Measurements from ENCODE around the gene EXOC7.
"Not testable (repeated sequence)": the region's sequence is repeated elsewhere in the genome, so short reads cannot be mapped to it uniquely, and the experiment has no call there.

The EXOC7 gene

DNA sequence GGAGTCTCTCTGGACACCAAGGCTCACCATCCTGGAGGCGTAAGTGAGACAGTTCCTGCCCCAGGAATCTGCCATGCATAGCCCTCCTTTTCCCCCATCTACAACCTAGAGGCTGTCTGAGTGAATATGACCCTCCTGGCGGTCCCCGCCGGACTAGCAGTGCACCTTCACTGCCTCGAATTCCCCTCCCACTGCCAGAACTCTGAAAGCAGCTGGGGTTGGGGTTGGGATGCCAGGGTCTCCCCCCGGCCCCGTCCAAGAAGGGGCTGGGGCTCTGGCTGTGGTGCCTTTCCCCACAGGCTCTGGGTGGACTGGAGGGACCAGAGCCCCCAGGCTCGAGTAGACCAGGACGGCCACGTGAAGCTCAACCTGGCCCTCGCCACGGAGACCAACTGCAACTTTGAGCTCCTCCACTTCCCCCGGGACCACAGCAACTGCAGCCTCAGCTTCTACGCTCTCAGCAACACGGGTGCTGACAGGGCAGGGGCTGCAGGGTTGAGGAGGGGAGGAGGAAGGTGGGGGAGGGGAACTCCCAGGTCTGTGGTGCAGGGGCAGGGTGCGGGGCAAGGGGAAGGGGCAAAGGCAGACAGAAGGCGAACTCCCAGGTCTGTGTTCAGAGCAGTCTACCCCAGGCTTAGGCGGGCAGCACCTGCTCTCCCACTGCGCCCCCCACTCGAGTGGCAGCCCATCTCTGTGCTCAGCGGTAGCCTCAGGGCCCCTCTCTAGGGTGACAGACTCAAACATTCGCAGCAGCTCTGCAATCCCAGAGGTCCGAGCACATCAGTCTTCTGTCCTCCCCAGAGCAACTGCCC lies 23.4 kb downstream of the EXOC7 start:
- DNase-seq (ENCODE audit: low read depth in 2 of 2) = peak in 1 of 2 donors; percentile 20
- TF ChIP-seq, protein P1, sequence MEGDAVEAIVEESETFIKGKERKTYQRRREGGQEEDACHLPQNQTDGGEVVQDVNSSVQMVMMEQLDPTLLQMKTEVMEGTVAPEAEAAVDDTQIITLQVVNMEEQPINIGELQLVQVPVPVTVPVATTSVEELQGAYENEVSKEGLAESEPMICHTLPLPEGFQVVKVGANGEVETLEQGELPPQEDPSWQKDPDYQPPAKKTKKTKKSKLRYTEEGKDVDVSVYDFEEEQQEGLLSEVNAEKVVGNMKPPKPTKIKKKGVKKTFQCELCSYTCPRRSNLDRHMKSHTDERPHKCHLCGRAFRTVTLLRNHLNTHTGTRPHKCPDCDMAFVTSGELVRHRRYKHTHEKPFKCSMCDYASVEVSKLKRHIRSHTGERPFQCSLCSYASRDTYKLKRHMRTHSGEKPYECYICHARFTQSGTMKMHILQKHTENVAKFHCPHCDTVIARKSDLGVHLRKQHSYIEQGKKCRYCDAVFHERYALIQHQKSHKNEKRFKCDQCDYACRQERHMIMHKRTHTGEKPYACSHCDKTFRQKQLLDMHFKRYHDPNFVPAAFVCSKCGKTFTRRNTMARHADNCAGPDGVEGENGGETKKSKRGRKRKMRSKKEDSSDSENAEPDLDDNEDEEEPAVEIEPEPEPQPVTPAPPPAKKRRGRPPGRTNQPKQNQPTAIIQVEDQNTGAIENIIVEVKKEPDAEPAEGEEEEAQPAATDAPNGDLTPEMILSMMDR (IDR thresholded peaks at IDR 0.05; ENCODE audit: low read depth, low read length) = peak; percentile 21
- H3K4me3 ChIP-seq (replicated peaks in 1 of 2; ENCODE audit: low read depth in 2 of 2, low read length in 2 of 2) = no peak overlapping the region

DNA sequence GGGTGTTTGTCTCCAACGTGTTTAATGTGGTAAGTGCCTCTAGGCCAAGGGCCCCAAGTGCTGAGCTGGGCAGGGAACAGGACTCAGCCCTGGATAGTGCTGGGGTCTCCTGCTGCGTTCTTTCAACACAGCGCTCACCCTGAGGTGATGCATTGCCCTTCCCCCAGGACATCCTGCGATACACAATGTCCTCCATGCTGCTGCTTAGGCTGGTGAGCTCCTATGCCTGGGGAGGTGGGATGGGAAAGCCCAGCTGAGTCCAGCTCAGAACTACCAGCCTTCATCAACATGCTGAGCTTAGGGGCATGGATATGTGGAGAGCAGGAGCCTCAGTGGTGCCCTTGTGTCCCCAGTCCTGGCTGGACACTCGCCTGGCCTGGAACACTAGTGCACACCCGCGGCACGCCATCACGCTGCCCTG lies 24.0 kb downstream of the EXOC7 start:
- TF ChIP-seq, protein P1 (IDR thresholded peaks at IDR 0.05; ENCODE audit: low read depth, low read length) = no peak
- no peak for DNase-seq (ENCODE audit: low read depth in 2 of 2)
- no peak overlapping the region for H3K4me3 ChIP-seq (replicated peaks in 1 of 2; ENCODE audit: low read depth in 2 of 2, low read length in 2 of 2)

DNA sequence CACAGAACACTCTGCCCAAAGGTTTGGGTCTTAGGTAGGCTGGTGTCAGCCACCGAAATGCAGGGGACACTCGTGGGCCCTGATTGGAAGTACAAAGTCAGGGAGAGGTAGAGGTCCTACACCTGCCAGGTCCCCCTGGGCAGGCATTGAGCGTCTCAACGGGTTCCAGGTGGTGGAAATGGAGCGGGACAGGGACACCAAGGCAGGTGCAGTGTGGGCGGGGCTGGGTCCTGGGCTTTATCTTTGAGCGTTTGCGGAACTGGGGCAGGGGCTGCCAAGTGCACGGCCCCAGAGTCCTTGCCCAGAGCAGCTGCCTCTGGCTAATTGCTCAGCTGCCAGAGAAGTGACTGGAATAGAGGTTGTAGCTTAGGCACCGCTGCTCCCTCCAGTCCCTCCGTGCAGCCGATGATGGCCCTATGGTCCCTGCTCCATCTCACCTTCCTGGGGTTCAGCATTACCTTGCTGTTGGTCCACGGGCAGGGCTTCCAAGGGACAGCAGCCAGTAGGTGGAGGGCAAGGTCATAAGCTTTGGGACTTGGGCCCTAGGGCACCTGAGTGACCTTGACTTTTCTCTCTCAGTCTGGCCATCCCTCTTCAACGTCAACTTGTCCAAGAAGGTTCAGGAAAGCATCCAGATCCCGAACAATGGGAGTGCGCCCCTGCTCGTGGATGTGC lies 24.6 kb downstream of the EXOC7 start, which contains the start of gene ZACN:
ZACN (plus strand) TSS at position 323 of the 675 bp plus-strand sequence; CDS start at position 406, 83 bp downstream.
- H3K4me3 ChIP-seq (replicated peaks in 1 of 2; ENCODE audit: low read depth in 2 of 2, low read length in 2 of 2) = no peak within 1 kb of the TSS
- no peak for DNase-seq (ENCODE audit: low read depth in 2 of 2)
- TF ChIP-seq, protein P1 (IDR thresholded peaks at IDR 0.05; ENCODE audit: low read depth, low read length) = no peak

GRCh38 chr17:76078370-76078769 lies 25.2 kb downstream of the EXOC7 start:
- H3K4me3 ChIP-seq (replicated peaks in 1 of 2; ENCODE audit: low read depth in 2 of 2, low read length in 2 of 2); DNase-seq (ENCODE audit: low read depth in 2 of 2): not testable (repeated sequence)

DNA sequence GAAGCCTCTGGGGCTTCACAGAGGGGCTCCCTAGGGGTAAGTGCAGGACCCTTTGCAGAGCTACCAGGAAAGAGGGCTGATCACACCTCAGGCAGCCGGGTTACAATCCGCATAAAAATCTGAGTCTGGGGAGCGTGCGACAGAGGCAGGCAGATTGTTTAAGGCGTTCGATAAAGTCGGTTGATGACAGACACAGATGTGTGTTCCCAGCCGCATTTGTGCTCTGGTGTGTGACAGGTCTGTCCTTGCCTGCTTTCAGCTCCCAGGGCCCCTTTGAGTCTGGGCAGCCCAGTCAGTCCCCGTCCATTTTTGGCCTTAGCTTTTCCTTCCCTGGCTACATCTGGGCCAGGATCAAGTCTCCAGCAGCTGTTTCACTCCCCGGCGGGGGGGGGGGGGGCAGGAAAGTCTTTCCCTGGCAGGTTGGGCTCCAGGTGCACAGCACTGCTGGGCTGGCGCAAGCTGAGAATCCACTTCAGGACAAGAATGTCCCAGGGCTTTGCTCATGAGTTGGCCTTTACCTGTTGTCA lies 25.9 kb downstream of the EXOC7 start:
- no peak for DNase-seq (ENCODE audit: low read depth in 2 of 2)
- H3K4me3 ChIP-seq (replicated peaks in 1 of 2; ENCODE audit: low read depth in 2 of 2, low read length in 2 of 2) = no peak overlapping the region
- TF ChIP-seq, protein P1 (IDR thresholded peaks at IDR 0.05; ENCODE audit: low read depth, low read length) = no peak

DNA sequence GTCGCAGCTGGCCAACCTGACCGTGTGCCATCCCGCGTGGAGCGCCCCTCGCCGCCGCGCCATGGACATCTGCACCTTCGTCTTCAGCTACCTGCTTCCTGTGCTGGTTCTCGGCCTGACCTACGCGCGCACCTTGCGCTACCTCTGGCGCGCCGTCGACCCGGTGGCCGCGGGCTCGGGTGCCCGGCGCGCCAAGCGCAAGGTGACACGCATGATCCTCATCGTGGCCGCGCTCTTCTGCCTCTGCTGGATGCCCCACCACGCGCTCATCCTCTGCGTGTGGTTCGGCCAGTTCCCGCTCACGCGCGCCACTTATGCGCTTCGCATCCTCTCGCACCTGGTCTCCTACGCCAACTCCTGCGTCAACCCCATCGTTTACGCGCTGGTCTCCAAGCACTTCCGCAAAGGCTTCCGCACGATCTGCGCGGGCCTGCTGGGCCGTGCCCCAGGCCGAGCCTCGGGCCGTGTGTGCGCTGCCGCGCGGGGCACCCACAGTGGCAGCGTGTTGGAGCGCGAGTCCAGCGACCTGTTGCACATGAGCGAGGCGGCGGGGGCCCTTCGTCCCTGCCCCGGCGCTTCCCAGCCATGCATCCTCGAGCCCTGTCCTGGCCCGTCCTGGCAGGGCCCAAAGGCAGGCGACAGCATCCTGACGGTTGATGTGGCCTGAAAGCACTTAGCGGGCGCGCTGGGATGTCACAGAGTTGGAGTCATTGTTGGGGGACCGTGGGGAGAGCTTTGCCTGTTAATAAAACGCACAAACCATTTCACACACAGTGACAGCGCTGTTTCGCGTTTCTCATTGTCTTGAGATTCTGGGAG lies 26.6 kb downstream of the EXOC7 start:
- TF ChIP-seq, protein P1 (IDR thresholded peaks at IDR 0.05; ENCODE audit: low read depth, low read length) = no peak
- H3K4me3 ChIP-seq (replicated peaks in 1 of 2; ENCODE audit: low read depth in 2 of 2, low read length in 2 of 2) = no peak overlapping the region
- no peak for DNase-seq (ENCODE audit: low read depth in 2 of 2)

All from cardiac fibroblast (primary cell).